Stimulated activated CD8-positive, alpha-beta memory T cell treated with anti-CD3 and anti-CD28 coated beads, Interleukin-4, amount 100 ng/mL, for 1 hour (primary cell): Measurements from ENCODE around the gene PRG3.
"Not testable (repeated sequence)": the region's sequence is repeated elsewhere in the genome, so short reads cannot be mapped to it uniquely, and the experiment has no call there.

ENCODE experiments used
- DNase-seq, 2 donors: peaks; one replicate each; pipeline ENCODE4 v3.0.0-alpha.2; 2020; ENCODE audit warnings: low read depth in 2 of 2, low spot score in 1 of 2

The PRG3 gene

DNA sequence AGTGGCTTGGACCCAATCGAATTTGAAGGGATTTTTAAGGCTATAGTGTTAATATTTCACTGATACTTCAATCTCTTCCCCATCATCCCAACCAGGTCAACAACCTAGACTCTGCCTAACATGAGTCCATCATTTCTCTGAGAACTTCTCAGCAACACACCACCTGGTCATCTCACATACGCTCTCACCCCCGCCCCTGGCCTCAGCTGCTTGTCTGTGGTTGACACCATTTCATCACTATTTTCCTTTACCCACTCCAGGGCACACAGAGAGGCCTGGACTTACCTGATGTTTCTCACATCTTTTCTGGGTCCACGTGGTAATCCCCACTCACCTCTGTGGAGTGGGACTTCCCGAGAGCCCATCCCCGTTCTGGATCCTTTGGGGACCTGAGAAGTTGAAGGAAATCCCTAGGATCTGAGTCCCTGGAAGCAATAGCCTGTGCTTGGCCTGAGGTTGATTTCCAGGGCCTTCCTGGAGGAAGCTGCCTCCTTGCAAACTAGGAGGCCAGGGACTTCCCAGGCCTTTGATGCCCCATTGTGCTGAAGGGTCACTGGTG lies 39.6 kb downstream of the PRG3 start:
- no peak for DNase-seq

DNA sequence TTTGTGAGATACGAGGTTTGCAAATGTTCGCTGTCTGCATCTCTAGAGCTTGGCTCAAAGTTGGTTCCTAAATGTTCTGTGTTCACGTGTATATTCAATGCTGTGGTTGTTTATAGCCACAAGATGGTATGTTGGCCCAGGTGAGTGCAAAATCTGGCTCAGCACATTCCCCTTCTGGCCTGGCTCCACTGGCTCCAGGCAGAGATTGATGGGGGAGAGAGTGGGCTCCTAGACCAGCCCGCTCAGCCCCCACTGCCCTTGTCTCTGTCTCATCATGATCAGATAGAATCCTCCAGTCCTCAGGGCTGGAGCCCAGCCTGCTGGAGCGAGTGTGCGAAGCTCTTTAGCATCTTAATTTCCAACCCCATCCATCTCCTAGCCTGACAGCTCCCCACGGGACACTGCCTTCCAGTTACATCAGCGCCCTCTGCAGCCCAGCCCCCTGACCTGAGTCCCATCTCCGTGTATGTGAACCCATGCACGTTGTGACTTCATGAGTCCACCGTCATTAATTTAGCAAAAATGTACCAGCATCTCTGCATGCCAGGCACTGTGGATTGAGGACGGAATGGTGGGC lies 40.8 kb downstream of the PRG3 start:
- no peak for DNase-seq

DNA sequence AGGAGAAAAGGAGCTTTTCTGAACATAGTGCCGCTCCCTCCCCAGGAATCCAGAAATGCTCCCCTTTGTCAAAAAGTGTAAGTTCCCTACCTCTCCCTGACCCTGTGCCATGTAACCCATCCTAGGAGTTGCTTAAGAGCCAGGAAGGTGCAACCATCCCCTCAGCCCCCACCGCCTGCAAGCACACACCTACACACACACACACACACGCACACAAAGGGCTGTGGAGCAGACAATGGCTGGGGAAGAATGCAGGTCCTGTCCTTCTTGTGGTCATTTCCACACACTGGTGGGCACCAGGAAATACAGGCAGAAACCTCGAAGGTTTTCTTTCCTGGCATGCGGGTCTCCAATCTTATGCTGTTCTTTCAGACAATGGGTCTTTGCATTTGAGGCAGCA lies 41.6 kb downstream of the PRG3 start:
- no peak for DNase-seq

DNA sequence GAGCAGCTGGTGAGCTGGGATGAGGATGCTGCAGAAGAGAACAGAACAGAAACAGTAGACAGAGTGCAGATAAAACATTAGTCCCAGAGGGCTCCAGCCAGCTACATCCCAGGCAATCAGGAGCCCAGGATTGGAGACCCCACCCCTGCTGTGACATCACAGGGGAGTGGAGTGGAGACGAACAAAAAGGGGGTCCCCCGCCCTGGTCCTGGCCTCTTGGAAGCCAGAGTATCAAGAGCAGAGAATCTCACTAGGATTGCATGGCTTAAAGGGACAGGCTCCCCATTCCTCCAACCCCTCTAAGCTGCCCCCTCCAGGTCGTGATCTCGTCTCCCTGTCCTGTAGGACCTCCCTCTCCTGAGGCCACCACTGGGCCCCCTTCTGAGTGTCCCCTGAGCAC lies 42.8 kb downstream of the PRG3 start, which contains the start of gene P2RX3:
TSS of gene P2RX3 (plus strand) at position 211 of the 400 bp plus-strand sequence. CDS start 199 bp downstream, outside the sequence.
- DNase-seq = no peak

DNA sequence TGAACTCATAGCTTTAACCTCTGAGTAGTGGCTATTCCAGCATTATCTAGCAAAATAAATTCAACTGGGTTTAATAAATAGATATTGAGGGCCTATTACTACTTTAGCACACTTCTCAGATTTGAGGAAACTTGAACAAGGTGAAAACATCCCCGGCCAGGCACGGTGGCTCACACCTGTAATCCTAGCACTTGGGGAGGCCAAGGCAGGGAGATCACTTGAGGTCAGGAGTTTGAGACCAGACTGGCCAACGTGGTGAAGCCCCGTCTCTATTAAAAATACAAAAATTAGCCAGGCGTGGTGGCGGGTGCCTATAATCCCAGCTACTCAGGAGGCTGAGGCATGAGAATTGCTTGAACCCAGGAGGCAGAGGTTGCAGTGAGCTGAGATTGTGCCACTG lies 44.1 kb downstream of the PRG3 start:
- not testable (repeated sequence) for DNase-seq

GRCh38 chr11:57336111-57336666 lies 44.8 kb downstream of the PRG3 start:
- no peak for DNase-seq

DNA sequence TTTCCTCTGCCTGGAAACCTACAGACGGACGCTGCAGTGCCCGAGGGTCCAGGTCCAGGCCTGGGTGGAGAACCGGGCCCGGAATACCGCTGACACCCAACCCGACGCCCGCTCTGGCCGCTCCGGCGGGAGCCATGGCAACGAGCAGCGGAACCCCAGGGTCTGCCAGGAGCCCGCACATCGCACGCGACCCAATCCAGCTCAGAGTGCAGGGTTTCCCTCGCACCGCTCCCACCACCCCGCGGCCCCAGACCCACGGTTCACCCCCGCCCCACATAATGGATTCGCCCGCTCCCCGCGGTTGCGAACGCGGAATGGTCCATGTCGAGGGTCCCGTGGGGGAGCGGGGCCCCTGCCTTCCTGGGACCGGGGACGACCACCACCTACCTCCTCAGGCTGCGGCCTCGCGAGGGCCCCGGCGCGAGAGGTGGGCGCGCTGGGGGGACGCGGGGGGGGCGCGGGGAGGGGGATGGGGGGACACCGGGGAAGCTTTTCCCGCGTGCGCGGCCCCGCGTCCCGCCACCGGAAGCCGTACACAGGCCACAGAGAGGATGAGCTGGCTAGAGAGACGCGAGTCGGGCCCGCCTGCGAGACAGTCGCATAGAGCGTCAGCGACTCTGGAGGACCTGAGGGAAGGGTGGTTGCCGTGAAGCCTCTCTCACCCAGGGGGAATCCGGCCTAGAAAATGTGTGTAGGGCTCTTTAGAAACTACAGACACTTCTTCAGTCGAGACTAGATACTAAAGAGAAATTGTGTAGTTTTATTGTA lies 45.4 kb downstream of the PRG3 start, which contains the start of gene SSRP1:
TSS of gene SSRP1 (minus strand) at position 550 of the 768 bp plus-strand sequence. CDS start 771 bp downstream, outside the sequence.
- DNase-seq = peak; percentile 69 to 75

DNA sequence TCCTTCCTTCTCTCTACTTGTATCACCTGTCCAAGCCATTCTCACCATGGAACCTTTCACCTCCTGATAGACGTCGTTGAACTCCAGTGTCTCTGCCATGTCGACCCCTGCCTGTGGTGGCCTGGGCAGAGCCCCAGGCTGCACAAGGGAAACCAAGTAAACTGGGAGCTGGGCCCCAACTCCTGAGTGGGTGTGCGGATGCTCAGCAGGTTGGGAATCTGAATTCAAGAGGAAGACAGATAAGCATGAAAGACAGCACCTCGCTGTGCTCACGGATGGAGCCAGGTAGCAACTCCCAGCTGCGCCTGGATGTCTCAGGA lies 46.0 kb downstream of the PRG3 start:
- no peak for DNase-seq

- no peak for DNase-seq
These were observed 48.1 kb downstream of the PRG3 start for GRCh38 chr11:57332694-57333440.

DNA sequence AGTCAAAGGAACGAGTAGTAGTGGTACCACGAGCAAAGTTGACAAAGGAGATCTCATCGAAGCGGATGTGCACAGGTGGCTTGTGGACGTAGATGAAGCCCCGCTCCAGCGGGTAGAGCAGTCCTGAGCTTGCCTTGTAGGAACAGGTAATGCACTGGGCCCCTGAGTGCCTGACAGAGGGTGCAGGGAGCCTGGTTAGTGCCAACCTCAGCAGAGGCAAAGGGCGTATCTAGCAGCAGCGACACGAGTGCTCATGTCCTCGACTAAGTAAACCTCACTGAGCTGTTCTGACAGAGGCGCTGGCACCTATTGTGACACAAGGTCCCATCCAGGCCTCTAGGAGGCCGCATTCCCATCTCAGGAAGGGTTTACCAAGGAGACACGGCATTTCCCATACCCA lies 49.2 kb downstream of the PRG3 start:
- no peak for DNase-seq

DNA sequence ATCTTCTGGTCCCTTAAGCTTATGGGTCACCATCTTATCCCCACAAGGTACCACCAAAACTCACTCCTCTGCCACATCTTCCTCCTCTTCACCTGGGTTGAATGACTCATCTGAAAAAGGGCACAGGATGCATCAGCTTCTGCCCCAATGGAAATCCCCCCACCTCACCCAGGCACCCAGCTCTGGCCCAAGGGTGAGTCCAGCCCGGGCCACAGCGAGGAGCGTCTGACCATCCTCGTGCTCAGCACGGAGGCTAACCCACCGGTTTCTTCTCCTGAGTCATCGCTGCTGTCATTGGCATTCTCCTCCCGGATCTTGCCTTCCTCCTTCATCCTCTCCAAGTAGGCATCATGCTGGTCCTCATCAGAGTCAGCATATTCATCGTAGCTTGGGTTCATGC lies 50.9 kb downstream of the PRG3 start:
- DNase-seq = no peak

DNA sequence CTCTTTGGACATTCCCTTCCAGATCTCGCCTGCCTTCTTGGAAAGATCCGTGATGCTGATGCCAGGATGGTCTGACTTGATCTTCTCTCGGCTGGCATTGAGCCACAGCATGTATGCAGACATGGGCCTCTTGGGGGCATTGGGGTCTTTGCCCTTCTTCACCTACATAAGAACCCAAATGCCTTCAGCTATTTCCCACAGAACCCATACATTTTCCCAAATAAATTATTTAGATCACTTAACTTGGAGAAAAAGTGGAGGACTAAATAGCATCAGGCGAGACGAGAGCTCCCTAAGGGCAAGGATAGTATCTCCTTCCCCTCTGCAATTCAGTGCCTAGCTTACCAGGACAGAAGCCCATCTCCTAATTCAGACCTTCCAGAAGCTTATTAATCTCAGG lies 53.2 kb downstream of the PRG3 start:
- DNase-seq = no peak
